H1 (cell line): ENCODE data around the gene ITPKB. TPM values are rescaled to one million over a fixed set of nuclear protein-coding genes. Genes with fewer than 3 reads are reported as not detected.

ENCODE experiments used
- ASH2L ChIP-seq: fragments of 200-600, 300-600 bp; sonication (generic); IDR thresholded peaks from one replicate; pipeline ENCODE4 v1.7.1; 2017; ENCODE audit warnings: low read length
- CHD1 ChIP-seq: IDR thresholded peaks from 2 replicates; pipeline ENCODE4 v1.6.1; 2012; ENCODE audit warnings: low read depth, low read length, improper control_type of control experiment
- CHD7 ChIP-seq: fragments of 300-600 bp; sonication (generic); IDR thresholded peaks from 2 replicates; pipeline ENCODE4 v1.7.1; 2012; ENCODE audit warnings: low read length, moderate library complexity, mild to moderate bottlenecking, inconsistent platforms; ENCODE audit not compliant: insufficient replicate concordance
- CREB1 ChIP-seq: IDR thresholded peaks from 2 replicates; pipeline ENCODE4 v1.6.1; 2012; ENCODE audit warnings: inconsistent platforms
- EGR1 ChIP-seq: IDR thresholded peaks from 2 replicates; pipeline ENCODE4 v1.6.1; 2011; ENCODE audit warnings: low read depth, low read length, borderline replicate concordance
- GABPA ChIP-seq: IDR thresholded peaks from 2 replicates; pipeline ENCODE4 v1.6.1; 2011; ENCODE audit warnings: mild to moderate bottlenecking, low read length, moderate library complexity, borderline replicate concordance; ENCODE audit not compliant: insufficient read depth
- POLR2A ChIP-seq, 2 experiments: IDR thresholded peaks; 1 replicate in 1 of 2; 2 replicates in 1 of 2; pipeline ENCODE4 v1.6.1; 2011; ENCODE audit warnings: low read depth in 2 of 2, low read length in 2 of 2, mild to moderate bottlenecking in 2 of 2; ENCODE audit errors: control extremely low read depth in 1 of 2
- SP1 ChIP-seq: IDR thresholded peaks from 2 replicates; pipeline ENCODE4 v1.6.1; 2011; ENCODE audit warnings: low read depth, low read length
- polyA plus RNA-seq, 7 experiments: library from polyadenylated mRNA; depleted of rRNA in 3 of 7; stranded (reverse) in 5 of 7; unstranded in 2 of 7; fragments of >200 nt in 5 of 7; fragments of 200-250 nt in 2 of 7; gene quantifications; 1 replicate in 5 of 7; 2 replicates in 1 of 7; 4 replicates in 1 of 7; pipeline versions ENCODE4 v1.2.1 to v1.2.3, GENCODE V29; 2011 to 2013; ENCODE audit warnings: missing spikeins in 2 of 7, mixed read lengths in 2 of 7
- total RNA-seq: library from RNA; stranded (reverse); fragmentation: NEBNext Ultra II Directional; extraction: Animal tissue kit (Norgen Biotek cat#: 25700); gene quantifications from 2 replicates; pipeline ENCODE4 v1.2.1, GENCODE V29; 2021
- TF ChIP-seq, protein P1 (sequence below), 3 experiments: IDR thresholded peaks; 1 replicate in 2 of 3; 2 replicates in 1 of 3; pipeline versions ENCODE4 v1.5.1 to v1.6.1; 2011; ENCODE audit warnings: low read length in 3 of 3, mild to moderate bottlenecking in 3 of 3, inconsistent platforms in 2 of 3, low read depth in 1 of 3, moderate library complexity in 1 of 3; ENCODE audit not compliant: insufficient read depth in 1 of 3; ENCODE audit errors: control extremely low read depth in 1 of 3

Gene ITPKB
- total and polyA plus RNA-seq, 2 of the 8 experiments (the other 6 are each of a cell fraction or from before 2014, with no cell fraction given): 1.7 to 4.8 TPM

DNA sequence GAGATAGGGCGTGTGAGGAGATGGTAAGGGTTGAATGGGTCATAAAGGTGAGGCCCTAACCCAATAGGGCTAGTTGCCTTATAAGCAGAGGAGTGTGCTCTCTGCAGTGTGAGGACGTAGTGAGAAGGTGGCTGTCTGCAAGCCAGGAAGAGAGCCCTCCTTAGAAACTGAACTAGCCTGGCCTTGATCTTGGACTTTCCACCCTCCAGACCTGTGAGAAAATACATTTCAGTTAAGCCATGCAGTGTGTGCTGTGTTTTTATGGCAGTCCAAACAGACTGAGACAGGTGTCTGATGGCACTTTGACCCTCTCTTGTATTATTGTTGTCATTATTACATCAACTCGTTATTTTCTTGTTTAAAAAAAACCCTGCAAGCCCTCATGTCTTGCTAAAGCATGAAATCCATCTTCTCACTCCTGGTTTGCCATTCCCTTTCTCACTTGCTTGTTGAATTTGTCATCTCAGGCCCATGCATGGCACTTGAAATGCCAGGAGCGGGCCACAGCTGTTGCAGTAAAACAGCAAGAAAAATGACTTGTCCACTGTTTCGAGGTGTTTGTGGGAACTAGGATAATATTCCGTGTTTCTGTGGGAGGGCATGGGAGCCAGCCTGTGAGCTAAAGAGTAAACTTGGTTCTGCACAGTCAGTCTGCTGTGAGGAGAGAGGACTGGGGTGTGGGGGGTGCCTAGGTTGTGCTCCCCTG lies 111.9 kb downstream of the ITPKB start (continued):
- TF ChIP-seq CHD7 (no peak), POLR2A (IDR thresholded peaks at IDR 0.05; ENCODE audit: control extremely low read depth in 1 of 2, low read depth in 2 of 2, low read length in 2 of 2) (no peak), SP1 (no peak), CREB1 (no peak), ASH2L (no peak), GABPA (no peak), CHD1 (no peak), EGR1 (no peak)
- TF ChIP-seq, protein P1, sequence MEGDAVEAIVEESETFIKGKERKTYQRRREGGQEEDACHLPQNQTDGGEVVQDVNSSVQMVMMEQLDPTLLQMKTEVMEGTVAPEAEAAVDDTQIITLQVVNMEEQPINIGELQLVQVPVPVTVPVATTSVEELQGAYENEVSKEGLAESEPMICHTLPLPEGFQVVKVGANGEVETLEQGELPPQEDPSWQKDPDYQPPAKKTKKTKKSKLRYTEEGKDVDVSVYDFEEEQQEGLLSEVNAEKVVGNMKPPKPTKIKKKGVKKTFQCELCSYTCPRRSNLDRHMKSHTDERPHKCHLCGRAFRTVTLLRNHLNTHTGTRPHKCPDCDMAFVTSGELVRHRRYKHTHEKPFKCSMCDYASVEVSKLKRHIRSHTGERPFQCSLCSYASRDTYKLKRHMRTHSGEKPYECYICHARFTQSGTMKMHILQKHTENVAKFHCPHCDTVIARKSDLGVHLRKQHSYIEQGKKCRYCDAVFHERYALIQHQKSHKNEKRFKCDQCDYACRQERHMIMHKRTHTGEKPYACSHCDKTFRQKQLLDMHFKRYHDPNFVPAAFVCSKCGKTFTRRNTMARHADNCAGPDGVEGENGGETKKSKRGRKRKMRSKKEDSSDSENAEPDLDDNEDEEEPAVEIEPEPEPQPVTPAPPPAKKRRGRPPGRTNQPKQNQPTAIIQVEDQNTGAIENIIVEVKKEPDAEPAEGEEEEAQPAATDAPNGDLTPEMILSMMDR (IDR thresholded peaks at IDR 0.05; ENCODE audit: control extremely low read depth in 1 of 3, insufficient read depth in 1 of 3, low read depth in 1 of 3, low read length in 3 of 3): no peak
